H9 (cell line): ENCODE measurements around the gene NPRL2. TPM values are rescaled to one million over a fixed set of nuclear protein-coding genes. Genes with fewer than 3 reads are reported as not detected.

Experiments
- DNase-seq: peaks from one replicate; pipeline ENCODE4 v3.0.0-alpha.2; 2017
- H2AFZ ChIP-seq: one replicate; pipeline ENCODE4 v1.6.1; 2013; ENCODE audit warnings: mild to moderate bottlenecking, low read length, control low read depth, moderate library complexity
- H2AK5ac ChIP-seq: 2 replicates; pipeline ENCODE4 v1.6.1; 2013; ENCODE audit warnings: low read length, control low read depth, mixed read lengths; ENCODE audit not compliant: insufficient read length
- H2BK120ac ChIP-seq: one replicate; pipeline ENCODE4 v1.6.1; 2013; ENCODE audit warnings: low read depth, mild to moderate bottlenecking, low read length, control low read depth, inconsistent platforms; ENCODE audit not compliant: poor library complexity, severe bottlenecking
- H2BK12ac ChIP-seq: 2 replicates; pipeline ENCODE4 v1.6.1; 2013; ENCODE audit warnings: low read length, control low read depth, mixed read lengths, low read depth; ENCODE audit not compliant: insufficient read length
- H2BK15ac ChIP-seq: 2 replicates; pipeline ENCODE4 v1.6.1; 2013; ENCODE audit warnings: low read depth, low read length, control low read depth
- H2BK20ac ChIP-seq: one replicate; pipeline ENCODE4 v1.6.1; 2013; ENCODE audit warnings: low read depth, mild to moderate bottlenecking, low read length, control low read depth, inconsistent platforms; ENCODE audit not compliant: poor library complexity, severe bottlenecking
- H2BK5ac ChIP-seq: 2 replicates; pipeline ENCODE4 v1.6.1; 2013; ENCODE audit warnings: low read length, control low read depth, mixed read lengths; ENCODE audit not compliant: insufficient read length
- H3K14ac ChIP-seq: 2 replicates; pipeline ENCODE4 v1.6.1; 2013; ENCODE audit warnings: low read length, control low read depth; ENCODE audit not compliant: insufficient read depth
- H3K18ac ChIP-seq: 2 replicates; pipeline ENCODE4 v1.6.1; 2013; ENCODE audit warnings: low read depth, mild to moderate bottlenecking, mixed read lengths, low read length, control low read depth; ENCODE audit not compliant: insufficient read length
- H3K23ac ChIP-seq: 2 replicates; pipeline ENCODE4 v1.6.1; 2013; ENCODE audit warnings: low read length, control low read depth, mixed read lengths, low read depth; ENCODE audit not compliant: insufficient read length
- H3K23me2 ChIP-seq: 2 replicates; pipeline ENCODE4 v1.6.1; 2013; ENCODE audit warnings: low read depth, mild to moderate bottlenecking, mixed read lengths, low read length, control low read depth; ENCODE audit not compliant: insufficient read length, poor library complexity, severe bottlenecking
- H3K27ac ChIP-seq: 2 replicates; pipeline ENCODE4 v1.5.1; 2013; ENCODE audit warnings: low read length, control low read depth, mixed read lengths, low read depth; ENCODE audit not compliant: insufficient read length
- H3K27me3 ChIP-seq: 2 replicates; pipeline ENCODE4 v1.6.1; 2013; ENCODE audit warnings: low read length, control low read depth, inconsistent platforms; ENCODE audit not compliant: insufficient read depth
- H3K4ac ChIP-seq: 2 replicates; pipeline ENCODE4 v1.6.1; 2013; ENCODE audit warnings: low read depth, mild to moderate bottlenecking, control low read depth, inconsistent platforms, low read length, moderate library complexity
- H3K4me1 ChIP-seq: 2 replicates; pipeline ENCODE4 v1.6.1; 2013; ENCODE audit warnings: low read length, control low read depth, inconsistent platforms; ENCODE audit not compliant: insufficient read depth
- H3K4me2 ChIP-seq: 2 replicates; pipeline ENCODE4 v1.6.1; 2013; ENCODE audit warnings: low read length, control low read depth, mixed read lengths; ENCODE audit not compliant: insufficient read length, insufficient read depth
- H3K56ac ChIP-seq: 2 replicates; pipeline ENCODE4 v1.6.1; 2013; ENCODE audit warnings: low read depth, mild to moderate bottlenecking, mixed read lengths, low read length, control low read depth; ENCODE audit not compliant: insufficient read length
- H3K79me1 ChIP-seq: 2 replicates; pipeline ENCODE4 v1.6.1; 2013; ENCODE audit warnings: low read depth, mild to moderate bottlenecking, moderate library complexity, low read length, control low read depth, inconsistent platforms; ENCODE audit not compliant: insufficient read depth, poor library complexity, severe bottlenecking
- H3K79me2 ChIP-seq: 2 replicates; pipeline ENCODE4 v1.6.1; 2013; ENCODE audit warnings: low read length, control low read depth, inconsistent platforms; ENCODE audit not compliant: insufficient read depth
- H3K9ac ChIP-seq: 2 replicates; pipeline ENCODE4 v1.6.1; 2013; ENCODE audit warnings: low read length, control low read depth, mixed read lengths; ENCODE audit not compliant: insufficient read length; ENCODE audit errors: extremely low read depth
- H3K9me3 ChIP-seq: one replicate; pipeline ENCODE4 v1.6.1; 2013; ENCODE audit warnings: low read depth, low read length, inconsistent platforms; ENCODE audit not compliant: control insufficient read depth
- H3T11ph ChIP-seq: one replicate; pipeline ENCODE4 v1.6.1; 2013; ENCODE audit warnings: mild to moderate bottlenecking, low read length, control low read depth, inconsistent platforms
- H4K20me1 ChIP-seq: one replicate; pipeline ENCODE4 v1.6.1; 2013; ENCODE audit not compliant: control insufficient read depth, insufficient read length, insufficient read depth
- H4K5ac ChIP-seq: 2 replicates; pipeline ENCODE4 v1.6.1; 2013; ENCODE audit warnings: low read depth, mild to moderate bottlenecking, mixed read lengths, low read length, control low read depth; ENCODE audit not compliant: insufficient read length
- H4K8ac ChIP-seq: replicated peaks from 2 replicates; pipeline ENCODE4 v1.6.1; 2013; ENCODE audit warnings: low read length, control low read depth, mixed read lengths, low read depth; ENCODE audit not compliant: insufficient read length
- H4K91ac ChIP-seq: 2 replicates; pipeline ENCODE4 v1.6.1; 2013; ENCODE audit warnings: low read depth, mild to moderate bottlenecking, moderate library complexity, mixed read lengths, low read length, control low read depth; ENCODE audit not compliant: insufficient read length
- H3K27ac Mint-ChIP-seq, 3 experiments: 2 replicates in 2 of 3; 3 replicates in 1 of 3; pipeline ENCODE4 v1.8.0; 2020 to 2021; ENCODE audit warnings: mixed read lengths in 3 of 3, mild to moderate bottlenecking in 1 of 3, moderate library complexity in 1 of 3
- H3K27me3 Mint-ChIP-seq: 2 replicates; pipeline ENCODE4 v1.8.0; 2021; ENCODE audit warnings: low read depth, mild to moderate bottlenecking, moderate library complexity, mixed read lengths
- H3K36me3 Mint-ChIP-seq, 3 experiments: 2 replicates in 2 of 3; 3 replicates in 1 of 3; pipeline ENCODE4 v1.8.0; 2020 to 2021; ENCODE audit warnings: low read depth in 3 of 3, mixed read lengths in 3 of 3; ENCODE audit not compliant: insufficient read depth in 1 of 3
- H3K4me1 Mint-ChIP-seq, 2 experiments: 2 replicates each; pipeline ENCODE4 v1.8.0; 2020; ENCODE audit warnings: mixed read lengths in 2 of 2
- H3K4me3 Mint-ChIP-seq, 2 experiments: 2 replicates in 1 of 2; 3 replicates in 1 of 2; pipeline ENCODE4 v1.8.0; 2020 to 2021; ENCODE audit warnings: mild to moderate bottlenecking in 2 of 2, mixed read lengths in 2 of 2, moderate library complexity in 1 of 2
- H3K9me3 Mint-ChIP-seq, 2 experiments: 2 replicates in 1 of 2; 3 replicates in 1 of 2; pipeline ENCODE4 v1.8.0; 2020; ENCODE audit warnings: mild to moderate bottlenecking in 2 of 2, mixed read lengths in 2 of 2, moderate library complexity in 1 of 2
- WGBS: extraction: QIAGEN DNeasy Blood & Tissue Kit; methylation state at CpG from one replicate; pipeline ENCODE4 v1.1.7; 2013; ENCODE audit warnings: missing lambda C conversion rate, low lambda C conversion rate, mixed read lengths; ENCODE audit not compliant: insufficient read length; ENCODE audit errors: extremely low coverage; 5-methylcytosine and 5-hydroxymethylcytosine counted together
- total RNA-seq: library from RNA; stranded (reverse); gene quantifications from 2 replicates; pipeline ENCODE4 v1.2.1, GENCODE V29; 2021
- TF ChIP-seq, protein P1 (sequence below): fragments of 200-600 bp; sonication (generic); conservative IDR thresholded peaks from 3 replicates; pipeline ENCODE4 v1.8.0; 2021; ENCODE audit warnings: antibody characterized with exemption, mild to moderate bottlenecking

NPRL2 gene
- total RNA-seq, 1 experiment from 2014 or later = 23.4 TPM

DNA sequence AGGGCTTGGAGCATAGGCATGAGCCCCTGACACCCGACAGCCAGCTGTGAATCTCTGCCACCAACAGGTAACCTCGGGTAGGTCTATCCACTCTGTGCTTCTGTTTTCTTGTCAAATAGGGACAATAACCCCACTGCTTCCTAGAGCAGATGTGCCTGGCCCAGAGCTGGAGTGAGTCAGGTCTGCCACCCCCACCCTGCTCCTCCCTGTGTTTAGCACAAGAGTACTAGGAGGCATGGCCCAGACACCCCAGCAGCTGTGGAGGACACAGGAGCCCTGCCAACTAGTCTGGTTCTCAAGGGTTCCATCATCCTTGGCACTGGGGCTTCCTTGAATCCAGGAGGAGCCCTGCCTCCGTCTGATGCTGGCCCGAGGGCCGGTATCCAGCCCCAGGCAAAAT is 42.5 kb upstream of the NPRL2 start:
- Histone ChIP-seq H4K8ac (no peak overlapping the region), H3K4ac (no peak overlapping the region), H3K14ac (no peak overlapping the region; the same call in 1 of the 2 replicates), H2AFZ (no peak overlapping the region), H3K23me2 (no peaks in the 10 kb centered on the region), H3K27me3 (no peaks in the 10 kb centered on the region), H3K9ac (no peak overlapping the region), H3K18ac (no peak overlapping the region), H2BK5ac (no peak overlapping the region), H3K9me3 (no peaks in the 10 kb centered on the region), H3K27ac (no peak overlapping the region), H2BK20ac (no peak overlapping the region), H3K79me2 (no peaks in the 10 kb centered on the region), H3K4me1 (no peaks in the 10 kb centered on the region), H2BK12ac (no peak overlapping the region), H4K20me1 (no peaks in the 10 kb centered on the region), H3K4me2 (no peak overlapping the region), H3K79me1 (no peaks in the 10 kb centered on the region), H4K5ac (no peak overlapping the region), H3T11ph (no peak overlapping the region), H3K56ac (no peak overlapping the region), H2AK5ac (no peak overlapping the region), H2BK120ac (no peak overlapping the region), H3K23ac (no peak overlapping the region), H2BK15ac (no peak overlapping the region), H4K91ac (no peak overlapping the region)
- Mint-ChIP-seq H3K36me3 (0 out of 7 replicates have a peak, but pooled peaks cover 0 to 4% (median 0%) of the 10 kb centered on the region in 3 experiments), H3K9me3 (no peaks in the 10 kb centered on the region), H3K27ac (no peak overlapping the region), H3K4me1 (0 out of 4 replicates have a peak, but pooled peaks cover 0 to 6% of the 10 kb centered on the region in 2 experiments), H3K27me3 (peaks cover 6% of the 10 kb centered on the region), H3K4me3 (no peak overlapping the region)
- DNase-seq = no peak
- TF ChIP-seq, protein P1, sequence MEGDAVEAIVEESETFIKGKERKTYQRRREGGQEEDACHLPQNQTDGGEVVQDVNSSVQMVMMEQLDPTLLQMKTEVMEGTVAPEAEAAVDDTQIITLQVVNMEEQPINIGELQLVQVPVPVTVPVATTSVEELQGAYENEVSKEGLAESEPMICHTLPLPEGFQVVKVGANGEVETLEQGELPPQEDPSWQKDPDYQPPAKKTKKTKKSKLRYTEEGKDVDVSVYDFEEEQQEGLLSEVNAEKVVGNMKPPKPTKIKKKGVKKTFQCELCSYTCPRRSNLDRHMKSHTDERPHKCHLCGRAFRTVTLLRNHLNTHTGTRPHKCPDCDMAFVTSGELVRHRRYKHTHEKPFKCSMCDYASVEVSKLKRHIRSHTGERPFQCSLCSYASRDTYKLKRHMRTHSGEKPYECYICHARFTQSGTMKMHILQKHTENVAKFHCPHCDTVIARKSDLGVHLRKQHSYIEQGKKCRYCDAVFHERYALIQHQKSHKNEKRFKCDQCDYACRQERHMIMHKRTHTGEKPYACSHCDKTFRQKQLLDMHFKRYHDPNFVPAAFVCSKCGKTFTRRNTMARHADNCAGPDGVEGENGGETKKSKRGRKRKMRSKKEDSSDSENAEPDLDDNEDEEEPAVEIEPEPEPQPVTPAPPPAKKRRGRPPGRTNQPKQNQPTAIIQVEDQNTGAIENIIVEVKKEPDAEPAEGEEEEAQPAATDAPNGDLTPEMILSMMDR = no peak
- no CpG with 5 or more reads among the region's 5 CpGs for WGBS
